Endometrium (tissue), 2 donors: ENCODE data around the gene FOXL1.

Source experiments
- FAIRE-seq: peaks from 2 replicates; lab custom pipeline; 2012; peaks lifted over from hg19 to GRCh38; lab: Jason Lieb, UNC
- donor health status: control.
- donor health status: control.

FOXL1 gene

GRCh38 chr16:86549076-86549892, 29.1 kb upstream of the FOXL1 start:
- no peak for FAIRE-seq

GRCh38 chr16:86549893-86550190, 28.5 kb upstream of the FOXL1 start:
- no peak for FAIRE-seq

GRCh38 chr16:86550281-86550680, 28.1 kb upstream of the FOXL1 start:
- FAIRE-seq, result no peak

- FAIRE-seq, result no peak
Measured at GRCh38 chr16:86553356-86553755, 25.0 kb upstream of the FOXL1 start.

- no peak for FAIRE-seq
Measured at GRCh38 chr16:86554599-86554916, 23.8 kb upstream of the FOXL1 start.

- peak; percentile 29 for FAIRE-seq
Measured at GRCh38 chr16:86554917-86555703, 23.2 kb upstream of the FOXL1 start, which contains the start of gene MTHFSD. MTHFSD (minus strand) TSS chr16:86555235; CDS start chr16:86555184, 51 bp downstream.

- no peak for FAIRE-seq
Measured at GRCh38 chr16:86555704-86556075, 22.7 kb upstream of the FOXL1 start.

GRCh38 chr16:86556576-86556975, 21.8 kb upstream of the FOXL1 start:
- no peak for FAIRE-seq

- no peak for FAIRE-seq
Measured at GRCh38 chr16:86557587-86557986, 20.8 kb upstream of the FOXL1 start.

GRCh38 chr16:86558355-86559193, 19.8 kb upstream of the FOXL1 start:
- FAIRE-seq, result no peak

GRCh38 chr16:86559802-86560305, 18.5 kb upstream of the FOXL1 start:
- no peak for FAIRE-seq

GRCh38 chr16:86562356-86562755, 16.0 kb upstream of the FOXL1 start:
- FAIRE-seq, result no peak

- FAIRE-seq, result peak; percentile 21
Measured at GRCh38 chr16:86563469-86564345, 14.6 kb upstream of the FOXL1 start.

- FAIRE-seq, result no peak
Measured at GRCh38 chr16:86565181-86565631, 13.1 kb upstream of the FOXL1 start.

- no peak for FAIRE-seq
Measured at GRCh38 chr16:86565644-86566511, 12.5 kb upstream of the FOXL1 start.

GRCh38 chr16:86566601-86566965, 11.8 kb upstream of the FOXL1 start, which contains the start of gene FOXC2:
FOXC2 (plus strand) TSS chr16:86566829; CDS start chr16:86567336, 507 bp downstream.
- FAIRE-seq, result peak; percentile 70

- no peak for FAIRE-seq
Measured at GRCh38 chr16:86566966-86567700, 11.2 kb upstream of the FOXL1 start.

GRCh38 chr16:86567701-86568581, 10.4 kb upstream of the FOXL1 start:
- no peak for FAIRE-seq
